ENCODE results near the gene CNTLN.
"Not testable (repeated sequence)": the region's sequence is repeated elsewhere in the genome, so short reads cannot be mapped to it uniquely, and the experiment has no call there.

CNTLN gene

GRCh38 chr9:17177496-17177895 is 42.7 kb downstream of the CNTLN start:
- not testable (repeated sequence) for DNase-seq

- no peak for DNase-seq
Measured at GRCh38 chr9:17185481-17186029, 50.7 kb downstream of the CNTLN start.

- no peak for DNase-seq
Measured at GRCh38 chr9:17191082-17191481, 56.2 kb downstream of the CNTLN start.

GRCh38 chr9:17204611-17205152 is 69.8 kb downstream of the CNTLN start:
- DNase-seq: no peak

GRCh38 chr9:17216011-17216410 is 81.2 kb downstream of the CNTLN start:
- no peak for DNase-seq

GRCh38 chr9:17216646-17217045 is 81.8 kb downstream of the CNTLN start:
- DNase-seq: no peak

GRCh38 chr9:17217272-17217671 is 82.4 kb downstream of the CNTLN start:
- DNase-seq: no peak

- DNase-seq: no peak
Measured at GRCh38 chr9:17219261-17219660, 84.4 kb downstream of the CNTLN start.

- DNase-seq: no peak
Measured at GRCh38 chr9:17222932-17223331, 88.1 kb downstream of the CNTLN start.

GRCh38 chr9:17225407-17225806 is 90.6 kb downstream of the CNTLN start:
- no peak for DNase-seq

- no peak for DNase-seq
Measured at GRCh38 chr9:17229945-17230560, 95.2 kb downstream of the CNTLN start.

- DNase-seq: no peak
Measured at GRCh38 chr9:17230646-17231045, 95.8 kb downstream of the CNTLN start.

GRCh38 chr9:17236147-17236546 is 101.3 kb downstream of the CNTLN start:
- no peak for DNase-seq

GRCh38 chr9:17246770-17247169 is 111.9 kb downstream of the CNTLN start:
- no peak for DNase-seq

GRCh38 chr9:17251100-17251499 is 116.3 kb downstream of the CNTLN start:
- DNase-seq: no peak

GRCh38 chr9:17268531-17269188 is 133.8 kb downstream of the CNTLN start:
- not testable (repeated sequence) for DNase-seq

GRCh38 chr9:17269799-17270198 is 135.0 kb downstream of the CNTLN start:
- DNase-seq: no peak

GRCh38 chr9:17272536-17272935 is 137.7 kb downstream of the CNTLN start:
- no peak for DNase-seq

- DNase-seq: no peak
Measured at GRCh38 chr9:17280350-17281012, 145.6 kb downstream of the CNTLN start.

GRCh38 chr9:17290673-17291072 is 155.8 kb downstream of the CNTLN start:
- DNase-seq: not testable (repeated sequence)

- DNase-seq: no peak
Measured at GRCh38 chr9:17291766-17292165, 156.9 kb downstream of the CNTLN start.

GRCh38 chr9:17293685-17294084 is 158.8 kb downstream of the CNTLN start:
- DNase-seq: no peak

- DNase-seq: no peak
Measured at GRCh38 chr9:17294822-17295624, 160.2 kb downstream of the CNTLN start.

Data from NCI-H510A (cell line).